Activated naive CD4-positive, alpha-beta T cell treated with anti-CD3 and anti-CD28 coated beads, Interleukin-2, amount 10 ng/mL, durations not matched to agents 7 days and 5 days (primary cell): ENCODE data around the gene SETMAR.
"Not testable (repeated sequence)": the region's sequence is repeated elsewhere in the genome, so short reads cannot be mapped to it uniquely, and the experiment has no call there.

Source experiments
- CTCF ChIA-PET: fragments of 350-600 bp; sonication (Branson Sonifier 250); formaldehyde crosslinking; loops from one replicate; lab custom pipeline; 2021; ENCODE audit warnings: antibody characterized with exemption; lab: Charles Lee
- DNase-seq: peaks from one replicate; pipeline ENCODE4 v3.0.0-alpha.2; 2020
- H3K27ac Mint-ChIP-seq: one replicate; pipeline ENCODE4 v1.8.0; 2021; ENCODE audit warnings: mild to moderate bottlenecking, moderate library complexity, mixed read lengths
- H3K27me3 Mint-ChIP-seq: one replicate; pipeline ENCODE4 v1.8.0; 2021; ENCODE audit warnings: mild to moderate bottlenecking, mixed read lengths
- H3K36me3 Mint-ChIP-seq: one replicate; pipeline ENCODE4 v1.8.0; 2021; ENCODE audit warnings: mixed read lengths
- H3K4me1 Mint-ChIP-seq: one replicate; pipeline ENCODE4 v1.8.0; 2021; ENCODE audit warnings: mixed read lengths
- H3K4me3 Mint-ChIP-seq: one replicate; pipeline ENCODE4 v1.8.0; 2021; ENCODE audit warnings: mild to moderate bottlenecking, moderate library complexity, mixed read lengths
- H3K9me3 Mint-ChIP-seq: one replicate; pipeline ENCODE4 v1.8.0; 2021; ENCODE audit warnings: mixed read lengths

Gene SETMAR

GRCh38 chr3:4323246-4324027 lies 20.3 kb downstream of the SETMAR start:
- peaks cover 3% of the 10 kb centered on the region for H3K9me3 Mint-ChIP-seq
- H3K4me3 Mint-ChIP-seq = no peak overlapping the region
- H3K36me3 Mint-ChIP-seq = peaks cover 2% of the 10 kb centered on the region
- H3K27ac Mint-ChIP-seq = no peak overlapping the region
- no peaks in the 10 kb centered on the region for H3K27me3 Mint-ChIP-seq
- no peaks in the 10 kb centered on the region for H3K4me1 Mint-ChIP-seq
- CTCF ChIA-PET = no interaction called here
- DNase-seq = no peak

DNA sequence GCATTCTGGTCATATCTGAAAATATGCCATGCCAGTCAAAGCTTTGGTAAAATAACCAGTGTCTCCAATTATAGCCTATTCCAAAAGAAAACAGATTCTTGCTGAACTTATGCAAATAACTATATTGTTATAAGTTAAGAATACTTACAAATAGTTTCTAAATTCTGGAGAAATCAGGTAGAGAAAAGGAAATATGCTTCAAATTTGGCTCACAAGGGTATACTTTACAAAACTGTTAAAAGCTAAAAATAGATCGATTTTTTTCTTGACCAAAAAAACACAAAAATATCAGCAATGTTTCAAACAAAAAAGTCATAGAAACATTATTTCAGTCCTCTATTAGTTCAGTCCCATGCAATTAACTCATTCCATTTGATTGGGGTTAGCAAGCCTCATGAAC lies 23.7 kb downstream of the SETMAR start:
- H3K36me3 Mint-ChIP-seq = peaks cover 2% of the 10 kb centered on the region
- CTCF ChIA-PET = interaction anchor here (1.2 kb wide), 1 partner anchor 24 kb away, joined by 4 read pairs; no protein-coding TSS in a partner anchor
- no peaks in the 10 kb centered on the region for H3K27me3 Mint-ChIP-seq
- no peak for DNase-seq
- no peaks in the 10 kb centered on the region for H3K4me1 Mint-ChIP-seq
- H3K4me3 Mint-ChIP-seq = no peak overlapping the region
- H3K27ac Mint-ChIP-seq = no peak overlapping the region
- peaks cover 15% of the 10 kb centered on the region for H3K9me3 Mint-ChIP-seq

- H3K27ac Mint-ChIP-seq, DNase-seq, H3K27me3 Mint-ChIP-seq, H3K36me3 Mint-ChIP-seq, H3K4me1 Mint-ChIP-seq, H3K4me3 Mint-ChIP-seq, CTCF ChIA-PET: not testable (repeated sequence)
- peaks cover 15% of the 10 kb centered on the region for H3K9me3 Mint-ChIP-seq
Measured at GRCh38 chr3:4329806-4330205, 26.6 kb downstream of the SETMAR start.

DNA sequence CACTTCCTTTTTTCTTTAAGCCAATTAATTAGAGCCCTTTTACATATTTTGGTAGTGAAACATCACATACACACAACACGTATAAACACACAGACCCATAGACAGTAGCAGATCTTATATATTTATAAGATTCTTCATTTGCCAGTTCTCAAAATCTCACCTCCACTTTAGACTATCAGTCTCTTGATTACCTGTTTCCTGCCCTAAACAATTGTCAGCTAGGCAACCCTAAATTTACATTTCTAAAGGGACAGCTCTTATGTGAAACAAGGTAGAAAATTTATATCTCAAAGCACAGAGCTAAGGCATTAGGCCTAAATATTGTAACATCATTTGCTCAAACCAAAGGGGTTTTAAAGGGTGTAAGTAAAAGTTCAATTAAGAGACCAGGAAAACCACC lies 28.9 kb downstream of the SETMAR start:
- H3K27me3 Mint-ChIP-seq = peaks cover 4% of the 10 kb centered on the region
- H3K36me3 Mint-ChIP-seq = peaks cover under 1% of the 10 kb centered on the region
- no peak for DNase-seq
- CTCF ChIA-PET = interaction anchor here (1.9 kb wide), 1 partner anchor 10 kb away, joined by 7 read pairs; no protein-coding TSS in a partner anchor
- H3K4me3 Mint-ChIP-seq = no peak overlapping the region
- H3K4me1 Mint-ChIP-seq = no peaks in the 10 kb centered on the region
- no peak overlapping the region for H3K27ac Mint-ChIP-seq
- peaks cover 14% of the 10 kb centered on the region for H3K9me3 Mint-ChIP-seq

- DNase-seq = no peak
- Mint-ChIP-seq H3K27me3 (peaks cover 4% of the 10 kb centered on the region), H3K27ac (no peak overlapping the region), H3K36me3 (no peaks in the 10 kb centered on the region), H3K9me3 (peaks cover 13% of the 10 kb centered on the region), H3K4me3 (no peak overlapping the region), H3K4me1 (no peaks in the 10 kb centered on the region)
- CTCF ChIA-PET = interaction anchor here (1.9 kb wide), 1 partner anchor 10 kb away, joined by 7 read pairs; no protein-coding TSS in a partner anchor
Measured at GRCh38 chr3:4332574-4332973, 29.4 kb downstream of the SETMAR start.

DNA sequence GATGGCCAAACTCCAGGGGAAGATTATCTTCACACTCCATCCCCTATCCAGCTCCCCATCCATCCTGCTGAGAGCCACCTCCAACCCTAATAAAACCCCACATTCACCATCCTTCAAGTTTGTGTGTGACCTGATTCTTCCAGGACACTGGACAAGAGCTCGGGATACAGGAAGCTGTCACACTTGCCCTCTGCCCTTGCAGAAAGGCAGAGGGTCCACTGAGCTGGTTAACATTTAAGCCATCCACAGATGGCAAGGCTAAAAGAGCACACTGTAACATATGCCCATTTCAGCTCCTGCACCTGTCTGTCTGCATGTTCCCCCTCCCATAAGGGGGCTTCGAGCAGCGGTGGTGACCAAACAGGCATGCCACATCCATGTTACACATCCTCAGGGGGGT lies 29.8 kb downstream of the SETMAR start:
- H3K4me1 Mint-ChIP-seq = no peaks in the 10 kb centered on the region
- CTCF ChIA-PET = interaction anchor here (1.9 kb wide), 1 partner anchor 9 kb away, joined by 7 read pairs; no protein-coding TSS in a partner anchor
- H3K27ac Mint-ChIP-seq = no peak overlapping the region
- no peaks in the 10 kb centered on the region for H3K36me3 Mint-ChIP-seq
- no peak overlapping the region for H3K4me3 Mint-ChIP-seq
- no peak for DNase-seq
- H3K9me3 Mint-ChIP-seq = peaks cover 13% of the 10 kb centered on the region
- H3K27me3 Mint-ChIP-seq = peaks cover 4% of the 10 kb centered on the region

- CTCF ChIA-PET = no interaction called here
- peaks cover 4% of the 10 kb centered on the region for H3K27me3 Mint-ChIP-seq
Measured at GRCh38 chr3:4334548-4334947, 31.4 kb downstream of the SETMAR start.

DNA sequence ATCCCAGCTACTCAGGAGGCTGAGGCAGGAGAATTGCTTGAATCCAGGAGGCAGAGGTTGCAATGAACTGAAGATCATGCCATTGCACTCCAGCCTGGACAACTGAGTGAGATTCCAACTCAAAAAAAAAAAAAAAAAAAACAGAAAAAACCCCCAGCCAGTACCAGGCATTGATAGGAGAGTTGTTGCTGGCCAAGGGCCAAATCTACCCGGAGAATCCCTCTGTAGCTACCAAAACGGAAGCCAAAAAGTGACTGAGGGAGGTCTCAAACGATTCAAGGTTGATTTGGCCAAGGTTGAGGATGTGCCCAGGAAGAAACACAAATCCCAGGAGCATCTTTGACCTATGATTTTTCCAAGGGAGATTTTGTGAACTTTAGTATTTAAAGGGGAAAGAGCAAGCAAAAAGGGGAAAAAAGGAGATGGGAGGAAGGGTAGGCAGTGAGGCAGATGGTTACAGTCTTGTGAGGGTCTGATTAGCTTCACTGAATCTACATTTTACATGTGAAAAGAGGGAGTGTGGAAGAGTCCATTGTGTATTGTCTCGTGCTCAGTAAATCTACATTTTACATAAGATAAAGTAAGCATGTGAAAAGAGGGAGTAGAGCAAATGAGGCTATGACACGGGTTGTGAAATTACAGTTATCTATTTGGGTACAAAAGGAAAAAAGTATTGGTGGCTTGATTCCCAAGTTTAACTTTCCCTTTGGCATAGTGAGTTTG lies 32.8 kb downstream of the SETMAR start:
- DNase-seq = no peak
- CTCF ChIA-PET = no interaction called here
- Mint-ChIP-seq H3K36me3 (no peaks in the 10 kb centered on the region), H3K27ac (no peak overlapping the region), H3K27me3 (peaks cover 4% of the 10 kb centered on the region), H3K4me3 (no peak overlapping the region), H3K9me3 (no peaks in the 10 kb centered on the region), H3K4me1 (peaks cover 5% of the 10 kb centered on the region)

More at GRCh38 chr3:4334548-4334947, 31.4 kb downstream of the SETMAR start:
- Mint-ChIP-seq H3K4me1 (no peaks in the 10 kb centered on the region), H3K36me3 (no peaks in the 10 kb centered on the region), H3K9me3 (peaks cover 9% of the 10 kb centered on the region), H3K4me3 (no peak overlapping the region), H3K27ac (no peak overlapping the region)
- DNase-seq = no peak

DNA sequence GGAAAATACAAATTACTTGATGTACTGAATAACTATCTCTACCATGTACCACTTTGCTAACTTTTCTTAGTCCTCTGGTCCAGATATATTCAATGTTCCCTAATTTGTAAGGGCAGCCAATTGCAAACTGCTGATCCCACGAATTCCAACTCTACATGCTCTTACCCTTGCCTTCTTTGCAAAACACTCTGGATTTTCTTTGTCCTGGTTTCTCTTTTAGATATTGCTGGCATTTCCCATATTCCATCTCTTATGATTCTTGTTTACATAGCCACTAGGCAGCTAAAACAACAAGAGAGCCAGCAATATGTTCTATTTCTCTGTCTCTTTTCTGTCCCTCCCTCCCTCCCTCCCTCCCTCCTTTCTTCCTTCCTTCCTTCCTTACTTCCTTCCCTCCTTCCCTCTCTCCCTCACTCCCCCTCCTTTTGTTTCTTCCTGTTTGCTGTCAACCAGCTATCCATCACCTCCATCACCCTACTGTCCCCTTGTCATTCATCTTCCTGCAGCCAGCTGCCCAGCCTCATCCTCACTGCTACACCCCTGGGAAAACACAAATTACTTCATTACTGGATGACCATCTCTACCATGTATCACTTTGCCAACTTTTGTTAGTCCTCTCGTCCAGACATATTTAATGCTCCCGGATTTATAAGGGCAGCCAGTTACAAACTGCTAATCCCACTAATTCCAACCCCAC lies 33.8 kb downstream of the SETMAR start:
- Mint-ChIP-seq H3K9me3 (no peaks in the 10 kb centered on the region), H3K4me3 (no peak overlapping the region), H3K36me3 (no peaks in the 10 kb centered on the region), H3K4me1 (peaks cover 5% of the 10 kb centered on the region), H3K27ac (no peak overlapping the region), H3K27me3 (peaks cover 4% of the 10 kb centered on the region)
- DNase-seq = no peak
- CTCF ChIA-PET = interaction anchor here (1.0 kb wide), 1 partner anchor 296 kb away, joined by 3 read pairs; no protein-coding TSS in a partner anchor

DNA sequence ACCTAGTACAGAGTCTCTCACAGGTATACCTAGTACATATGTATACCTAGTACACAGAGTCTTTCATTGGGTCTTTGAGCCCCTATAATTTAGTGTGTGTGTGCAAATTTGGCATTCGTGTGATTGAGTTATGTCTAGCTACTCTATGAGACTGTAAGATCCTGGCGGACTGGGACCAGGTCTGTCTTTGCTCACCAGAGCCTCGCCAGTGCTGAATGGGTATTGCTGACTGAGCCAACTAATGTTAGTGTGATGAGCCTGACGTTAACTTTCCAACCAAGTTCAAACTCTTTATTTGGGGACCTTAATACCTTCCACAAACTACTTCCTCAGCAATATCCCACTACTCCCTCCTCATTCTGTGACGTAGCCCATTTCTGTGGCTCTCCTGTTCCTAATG lies 35.6 kb downstream of the SETMAR start:
- Mint-ChIP-seq H3K27ac (no peak overlapping the region), H3K4me1 (peaks cover 5% of the 10 kb centered on the region), H3K9me3 (no peaks in the 10 kb centered on the region), H3K4me3 (no peak overlapping the region), H3K27me3 (peaks cover 4% of the 10 kb centered on the region), H3K36me3 (no peaks in the 10 kb centered on the region)
- CTCF ChIA-PET = interaction anchor here (1.3 kb wide), 1 partner anchor 295 kb away, joined by 3 read pairs; no protein-coding TSS in a partner anchor
- no peak for DNase-seq

GRCh38 chr3:4340077-4340410 lies 36.9 kb downstream of the SETMAR start:
- no peak for DNase-seq
- Mint-ChIP-seq H3K4me1 (peaks cover 5% of the 10 kb centered on the region), H3K27me3 (peaks cover 4% of the 10 kb centered on the region), H3K27ac (no peak overlapping the region), H3K36me3 (no peaks in the 10 kb centered on the region), H3K4me3 (no peak overlapping the region), H3K9me3 (no peaks in the 10 kb centered on the region)
- CTCF ChIA-PET = interaction anchor here (0.7 to 3.6 kb wide), 2 partner anchors 10 to 915 kb away, joined by 3 to 22 read pairs; no protein-coding TSS in a partner anchor

DNA sequence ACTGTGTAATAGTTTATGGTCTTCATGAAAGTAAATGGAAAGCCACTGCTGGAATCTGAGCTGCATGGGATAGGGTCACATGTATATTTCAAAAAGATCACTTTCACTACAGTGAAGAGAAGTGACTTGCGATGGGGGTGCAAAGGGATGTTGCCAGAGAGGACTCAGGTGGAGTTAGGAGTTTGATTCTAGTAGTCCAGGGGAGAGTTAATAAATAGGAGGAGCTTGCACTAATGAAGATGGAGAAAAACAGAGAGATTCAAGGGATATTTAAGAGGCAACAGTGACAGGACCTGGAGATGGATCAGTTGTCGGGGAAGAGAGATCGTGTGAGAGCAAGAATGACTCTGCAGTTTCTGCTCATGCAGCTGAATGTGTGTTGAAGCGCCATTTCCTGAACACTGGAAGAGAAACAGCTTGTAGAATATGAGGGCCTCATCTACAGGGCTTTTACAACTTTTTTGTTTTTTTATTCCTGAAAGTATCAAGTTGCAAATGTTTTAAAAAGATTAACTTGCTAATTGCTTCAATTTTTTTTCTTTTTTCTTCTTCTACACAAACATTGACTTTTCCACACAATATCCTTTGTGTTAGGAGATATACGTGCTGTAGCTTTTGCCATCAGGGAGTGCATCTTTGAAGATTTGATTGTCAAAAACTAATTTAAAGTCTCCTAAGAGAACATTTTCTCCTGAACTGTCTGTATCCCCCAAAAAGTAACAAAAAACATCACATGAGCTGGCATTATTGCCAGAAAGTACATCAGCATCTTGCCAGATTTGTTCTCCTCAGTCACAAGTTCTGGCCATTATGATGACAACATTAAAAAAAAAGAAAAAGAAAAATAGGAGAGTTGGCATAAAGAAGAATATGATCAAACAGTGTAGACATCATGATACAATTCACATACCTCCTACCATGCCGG lies 37.5 kb downstream of the SETMAR start:
- Mint-ChIP-seq H3K36me3 (no peaks in the 10 kb centered on the region), H3K9me3 (no peaks in the 10 kb centered on the region), H3K4me3 (no peak overlapping the region), H3K27ac (no peak overlapping the region), H3K4me1 (peaks cover 5% of the 10 kb centered on the region), H3K27me3 (peaks cover 4% of the 10 kb centered on the region)
- CTCF ChIA-PET = interaction anchor here (0.7 to 3.6 kb wide), 2 partner anchors 10 to 916 kb away, joined by 3 to 22 read pairs; no protein-coding TSS in a partner anchor
- no peak for DNase-seq

GRCh38 chr3:4341336-4341675 lies 38.1 kb downstream of the SETMAR start:
- H3K4me1 Mint-ChIP-seq = peaks cover 5% of the 10 kb centered on the region
- DNase-seq = no peak
- CTCF ChIA-PET = interaction anchor here (1.2 to 3.6 kb wide), 3 partner anchors 9 to 19 kb away, joined by 3 to 22 read pairs (median 7); no protein-coding TSS in a partner anchor
- no peak overlapping the region for H3K4me3 Mint-ChIP-seq
- no peaks in the 10 kb centered on the region for H3K27me3 Mint-ChIP-seq
- H3K9me3 Mint-ChIP-seq = no peaks in the 10 kb centered on the region
- H3K27ac Mint-ChIP-seq = no peak overlapping the region
- H3K36me3 Mint-ChIP-seq = no peaks in the 10 kb centered on the region
